HG03457 (cell line): ENCODE measurements around the gene ZDHHC21.
"Not testable (repeated sequence)": the region's sequence is repeated elsewhere in the genome, so short reads cannot be mapped to it uniquely, and the experiment has no call there.

Source experiments
- ATAC-seq: cut with Tn5 transposase; IDR thresholded peaks from one replicate; pipeline ENCODE4 v1.9.1; 2021; ENCODE audit warnings: moderate number of reproducible peaks; ENCODE audit not compliant: unreplicated experiment

Gene ZDHHC21

DNA sequence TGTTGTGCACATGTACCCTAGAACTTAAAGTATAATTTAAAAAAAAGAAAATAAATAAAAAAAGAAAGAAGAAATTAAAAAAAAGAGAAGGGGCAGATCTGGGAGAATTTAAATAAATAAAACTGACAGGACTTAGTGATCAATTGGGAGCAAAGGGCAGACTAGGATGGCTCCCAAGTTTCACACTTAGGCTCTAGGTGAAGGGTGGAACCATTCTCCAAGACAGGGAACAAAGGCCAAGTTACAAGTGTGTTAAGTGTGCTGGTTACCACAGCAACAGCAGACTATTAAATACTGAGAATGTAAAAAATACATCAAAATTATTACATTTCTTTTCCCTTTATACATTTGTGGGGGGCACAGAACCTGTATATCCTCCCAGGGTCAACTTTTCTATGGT lies 7.1 kb downstream of the ZDHHC21 start:
- ATAC-seq, result no peak

DNA sequence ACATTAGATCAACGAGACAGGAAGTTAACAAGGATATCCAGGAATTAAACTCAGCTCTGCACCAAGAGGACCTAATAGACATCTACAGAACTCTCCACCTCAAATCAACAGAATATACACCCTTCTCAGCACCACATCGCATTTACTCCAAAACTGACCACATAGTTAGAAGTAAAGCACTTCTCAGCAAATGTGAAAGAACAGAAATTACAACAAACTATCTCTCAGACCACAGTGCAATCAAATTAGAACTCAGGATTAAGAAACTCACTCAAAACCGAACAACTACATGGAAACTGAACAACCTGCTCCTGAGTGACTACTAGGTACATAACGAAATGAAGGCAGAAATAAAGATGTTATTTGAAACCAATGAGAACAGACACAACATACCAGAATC lies 10.6 kb downstream of the ZDHHC21 start:
- ATAC-seq, result not testable (repeated sequence)

DNA sequence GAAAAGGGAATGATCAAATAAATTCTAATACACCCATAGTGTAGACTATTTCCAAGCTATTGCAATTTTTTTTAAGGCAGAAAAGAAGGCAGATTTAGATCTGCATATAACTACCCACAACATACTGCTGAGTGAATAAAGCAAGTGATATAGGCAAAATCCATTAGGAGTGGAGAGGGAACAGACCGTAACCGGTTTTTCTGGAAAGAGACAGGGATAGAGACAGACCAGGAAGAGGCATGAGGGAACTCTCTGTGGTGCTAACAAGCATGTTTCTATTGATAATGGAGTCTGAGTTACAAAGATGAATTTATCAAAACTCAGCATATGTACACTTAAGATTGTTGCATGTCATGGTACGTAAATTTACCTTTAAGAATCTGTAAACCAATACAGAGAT lies 14.5 kb downstream of the ZDHHC21 start:
- no peak for ATAC-seq

DNA sequence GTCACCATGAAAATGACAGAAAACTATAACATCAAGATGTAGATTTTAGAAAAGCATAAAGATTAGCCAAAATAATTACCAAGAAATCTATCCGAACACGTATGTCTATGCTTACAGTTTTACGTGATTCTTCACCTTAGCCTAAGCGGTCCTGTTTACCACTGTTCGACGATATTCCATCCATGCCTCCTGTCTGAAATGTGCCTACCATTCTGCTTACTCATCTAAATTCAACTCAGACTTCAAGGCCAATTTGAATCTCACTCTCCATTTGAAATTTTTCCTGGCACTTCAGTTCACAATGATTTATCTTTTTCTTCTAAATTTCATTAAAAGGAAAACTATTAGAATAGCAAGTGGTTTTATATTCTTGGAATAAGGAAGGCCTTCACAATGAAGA lies 15.4 kb downstream of the ZDHHC21 start:
- ATAC-seq, result no peak

DNA sequence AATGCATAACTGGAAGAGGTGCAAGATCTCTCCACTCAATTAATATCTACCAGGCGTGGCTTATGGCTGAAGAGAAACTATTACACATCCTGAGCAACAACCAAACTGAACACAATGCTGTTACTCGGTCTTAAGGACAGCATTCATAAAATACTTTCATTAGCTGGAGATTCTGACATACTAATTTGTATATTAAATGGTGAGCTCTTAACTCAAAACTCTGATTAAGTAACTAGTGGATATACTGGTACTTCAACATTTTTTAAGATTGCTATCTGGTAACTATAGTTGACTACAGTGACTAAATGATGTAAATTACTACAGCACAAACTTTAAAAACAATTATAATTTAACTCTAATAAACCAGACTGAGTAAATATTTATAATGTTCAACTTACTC lies 15.8 kb downstream of the ZDHHC21 start:
- no peak for ATAC-seq

DNA sequence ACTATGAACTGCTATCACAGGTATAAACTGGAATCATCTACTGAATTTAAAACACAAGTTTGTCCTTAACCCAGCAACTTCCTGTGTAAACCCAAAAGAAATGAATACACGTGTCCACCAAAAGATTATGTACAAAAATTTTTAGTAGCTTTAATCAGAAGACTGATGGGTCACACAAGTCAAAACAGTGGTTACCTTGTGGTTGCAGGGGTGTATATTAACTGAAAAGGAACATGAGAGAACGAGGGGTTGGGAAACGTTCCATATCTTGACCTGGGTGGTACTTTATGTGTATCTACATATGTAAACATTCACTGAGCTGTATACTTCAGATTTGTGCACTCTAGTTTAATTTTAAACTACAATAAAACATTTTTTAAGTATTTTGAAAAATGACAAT lies 18.6 kb downstream of the ZDHHC21 start:
- no peak for ATAC-seq

DNA sequence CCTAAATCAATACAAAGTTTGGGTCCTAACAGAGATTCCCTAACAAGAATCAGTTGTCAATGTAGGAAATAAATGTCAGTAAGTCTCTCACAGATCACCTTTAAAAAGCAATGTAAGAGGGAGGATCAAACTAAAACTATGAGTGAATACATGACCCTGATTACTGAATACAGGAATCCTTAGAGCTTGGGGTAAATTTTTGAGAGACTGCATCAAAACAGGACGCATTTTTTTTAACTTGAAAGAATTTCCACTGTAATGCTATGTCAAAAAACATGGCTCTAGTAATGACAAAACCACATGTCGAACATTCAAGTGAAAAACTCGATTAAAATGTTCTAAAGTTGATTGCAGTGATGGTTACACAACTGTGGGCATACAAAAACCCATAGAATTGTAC lies 21.9 kb downstream of the ZDHHC21 start:
- ATAC-seq, result no peak

DNA sequence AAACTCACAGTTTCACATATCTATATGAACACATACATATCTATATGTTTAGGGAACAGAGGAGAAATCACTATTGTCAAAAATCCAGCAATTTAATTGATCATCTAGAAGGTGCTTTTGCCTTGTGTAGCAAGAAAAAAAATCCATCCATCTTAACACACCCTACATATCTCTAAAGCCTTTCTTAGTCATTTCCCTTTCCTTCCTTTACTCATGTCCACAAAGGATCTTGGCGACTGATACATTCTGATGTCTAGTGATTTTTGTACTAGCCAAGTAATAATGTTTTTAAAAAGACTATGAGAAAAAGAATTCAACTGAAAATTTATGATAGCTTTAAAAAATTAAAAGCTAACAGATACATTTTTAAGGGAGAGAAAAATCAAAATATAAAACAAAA lies 22.5 kb downstream of the ZDHHC21 start:
- ATAC-seq, result no peak

DNA sequence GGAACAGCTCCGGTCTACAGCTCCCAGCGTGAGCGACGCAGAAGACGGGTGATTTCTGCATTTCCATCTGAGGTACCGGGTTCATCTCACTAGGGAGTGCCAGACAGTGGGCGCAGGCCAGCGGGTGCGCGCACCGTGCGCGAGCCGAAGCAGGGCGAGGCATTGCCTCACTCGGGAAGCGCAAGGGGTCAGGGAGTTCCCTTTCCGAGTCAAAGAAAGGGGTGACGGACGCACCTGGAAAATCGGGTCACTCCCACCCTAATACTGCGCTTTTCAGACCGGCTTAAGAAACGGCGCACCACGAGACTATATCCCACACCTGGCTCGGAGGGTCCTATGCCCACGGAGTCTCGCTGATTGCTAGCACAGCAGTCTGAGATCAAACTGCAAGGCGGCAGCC lies 29.2 kb downstream of the ZDHHC21 start:
- not testable (repeated sequence) for ATAC-seq

DNA sequence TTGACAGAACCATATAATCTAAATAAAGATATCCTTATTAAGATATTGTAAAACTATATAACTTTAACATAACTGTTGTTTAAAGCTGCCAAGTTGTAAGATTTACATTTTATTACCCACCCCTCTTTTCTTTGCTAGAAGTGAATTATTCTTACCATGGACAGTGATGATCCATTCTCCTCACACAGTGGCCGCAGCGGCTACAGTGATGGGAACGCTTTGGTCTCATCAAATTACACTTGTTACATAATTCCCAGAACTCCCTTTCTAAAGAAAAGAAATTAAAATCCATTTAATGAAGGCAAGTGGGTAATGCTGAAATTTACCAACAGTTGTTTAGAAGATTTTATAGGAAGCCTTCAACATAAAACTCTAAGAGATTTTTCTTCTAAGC lies 31.2 kb downstream of the ZDHHC21 start:
- ATAC-seq, result no peak

DNA sequence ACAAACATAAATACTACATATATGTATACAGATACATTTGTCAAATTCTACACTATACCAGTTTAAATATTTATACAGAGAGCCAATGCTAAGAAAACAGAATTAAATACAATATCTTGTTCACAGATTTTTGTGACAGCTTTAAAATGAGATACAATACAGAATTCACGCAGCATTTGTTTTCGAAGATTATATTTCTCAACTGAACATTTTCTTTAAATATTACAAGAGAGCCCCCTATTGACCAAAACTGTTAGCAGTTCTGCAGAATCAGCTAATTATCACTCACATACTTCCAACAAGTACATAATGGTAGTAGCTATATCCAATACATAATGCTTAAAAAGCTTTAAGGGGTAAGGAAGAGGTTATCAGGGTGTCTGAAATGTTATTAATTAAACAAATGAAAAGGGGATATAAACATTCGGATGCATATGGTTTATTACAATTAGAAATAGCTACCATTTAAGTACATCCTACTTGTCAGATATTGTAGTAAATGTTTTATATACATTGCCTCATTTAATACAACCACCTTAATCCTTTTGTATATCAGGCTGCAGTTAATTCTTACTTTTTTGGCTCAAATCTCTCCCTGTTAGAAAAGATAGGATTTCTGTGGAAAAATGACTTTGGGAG lies 31.7 kb downstream of the ZDHHC21 start:
- no peak for ATAC-seq

DNA sequence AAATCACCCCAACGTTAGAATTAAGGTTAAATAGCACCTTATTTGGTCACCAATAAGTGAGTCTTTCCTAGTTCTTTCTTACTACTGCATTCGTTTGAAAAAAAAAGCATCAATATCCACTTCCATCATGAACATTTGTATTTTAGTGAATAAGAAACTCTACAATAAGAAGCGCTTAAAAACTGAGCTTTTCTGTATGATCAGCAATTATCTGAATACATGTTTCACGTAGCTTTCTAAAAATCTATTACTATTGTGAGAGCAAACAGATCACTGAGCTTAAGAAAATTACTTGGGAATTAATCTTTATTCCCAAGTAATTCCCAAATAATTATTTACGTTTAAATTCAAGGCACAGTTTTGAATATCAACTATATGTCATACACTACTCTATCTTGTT lies 32.5 kb downstream of the ZDHHC21 start:
- ATAC-seq, result no peak

DNA sequence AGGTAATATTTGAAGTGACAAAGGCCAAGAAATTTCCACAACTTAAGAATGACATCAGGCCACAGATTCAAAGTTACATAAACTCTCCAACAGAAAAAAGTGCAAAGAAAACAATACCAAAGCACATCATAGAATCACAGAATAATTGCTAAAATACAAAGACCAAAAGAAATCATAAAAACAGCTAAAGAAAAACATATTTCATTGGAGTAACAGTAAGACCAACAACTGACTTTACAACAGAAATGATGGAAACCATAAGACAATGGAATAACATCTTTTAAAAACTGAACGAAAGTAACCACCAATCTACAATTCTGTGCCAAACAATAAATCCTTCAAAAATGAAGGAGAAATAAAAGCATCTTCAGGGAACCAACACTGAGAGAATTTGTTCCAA lies 38.3 kb downstream of the ZDHHC21 start:
- ATAC-seq, result no peak

DNA sequence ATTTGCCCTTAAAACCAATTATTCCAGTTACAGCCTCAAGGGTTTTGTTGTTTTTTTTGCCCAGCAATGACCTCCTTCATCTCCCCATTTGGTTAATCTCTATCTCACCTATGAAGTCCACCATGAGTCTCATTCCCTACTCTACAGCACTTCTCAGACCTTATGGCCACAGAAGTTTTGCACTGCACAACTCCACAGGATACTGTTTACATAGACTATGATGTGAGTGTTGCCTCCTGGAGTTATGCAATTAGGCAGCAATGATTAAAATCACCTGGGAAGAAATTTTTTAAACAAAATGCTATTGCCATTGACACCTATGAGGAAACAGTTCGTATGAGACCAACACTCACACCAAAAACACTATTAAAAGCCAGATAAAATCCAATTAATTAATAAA lies 39.7 kb downstream of the ZDHHC21 start:
- ATAC-seq, result no peak

DNA sequence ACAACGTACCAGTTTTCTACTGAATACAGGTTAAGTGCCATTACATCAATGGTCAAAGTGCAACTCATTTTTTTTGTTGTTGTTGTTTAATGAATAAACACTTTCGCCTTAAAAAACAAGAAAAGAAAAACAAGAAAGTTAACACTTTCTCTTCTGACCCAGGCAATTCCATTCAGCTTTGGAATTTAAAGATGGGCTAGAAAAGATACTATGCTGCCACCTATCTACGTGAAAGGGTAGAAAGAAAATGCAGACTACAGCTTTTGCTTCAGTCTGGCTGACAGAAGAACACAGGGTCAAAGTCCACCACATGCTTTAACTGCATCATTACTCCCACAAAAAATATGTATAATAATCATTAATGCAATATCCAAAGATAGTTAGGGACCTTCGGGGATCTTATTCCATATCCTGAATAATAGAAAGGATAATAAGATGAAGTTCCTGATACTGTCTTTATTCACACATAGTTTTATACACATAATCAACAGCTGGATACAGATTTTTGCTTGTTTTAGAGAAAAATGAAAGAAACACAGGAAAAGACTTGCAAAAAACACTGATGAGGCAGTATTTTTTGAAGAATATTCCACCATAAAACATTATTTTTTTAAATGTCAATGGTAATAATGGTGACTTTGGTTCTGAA lies 40.4 kb downstream of the ZDHHC21 start:
- no peak for ATAC-seq

DNA sequence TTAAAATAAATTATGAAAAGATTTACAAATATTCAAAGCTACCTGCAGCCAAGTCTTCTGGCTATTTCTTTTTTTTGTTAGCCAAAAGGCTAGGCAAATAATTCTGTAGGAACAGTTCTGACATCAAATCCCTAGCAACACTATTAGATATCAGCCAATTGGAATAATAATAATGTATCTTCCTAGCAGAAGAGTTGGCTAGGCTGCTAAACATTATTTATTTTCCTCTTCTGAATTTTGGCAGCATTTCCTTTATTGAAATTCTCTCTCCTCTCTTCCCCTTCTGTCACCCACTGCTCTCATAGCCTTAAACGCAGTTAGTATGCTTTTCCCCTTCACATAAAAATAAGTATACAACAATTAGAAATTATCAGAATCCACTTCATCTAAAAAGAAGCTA lies 42.6 kb downstream of the ZDHHC21 start:
- ATAC-seq, result no peak

DNA sequence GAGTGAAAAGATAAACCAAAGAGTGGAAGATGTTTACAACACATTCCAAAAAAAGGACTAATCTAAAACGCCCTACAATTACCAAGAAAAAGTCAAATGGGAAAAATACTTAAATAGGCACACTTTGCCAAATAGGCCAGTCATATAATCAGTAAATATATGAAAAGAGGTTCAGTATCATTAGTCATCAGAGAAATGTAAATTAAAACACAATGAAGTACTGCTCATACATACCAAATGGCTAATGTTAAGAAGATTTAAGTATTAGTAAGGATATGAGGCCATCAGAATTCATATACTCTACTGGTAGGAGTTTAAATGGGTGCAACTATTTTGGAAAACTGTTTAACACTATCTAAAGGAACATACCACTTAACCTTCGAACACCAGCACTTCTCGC lies 47.6 kb downstream of the ZDHHC21 start:
- no peak for ATAC-seq

DNA sequence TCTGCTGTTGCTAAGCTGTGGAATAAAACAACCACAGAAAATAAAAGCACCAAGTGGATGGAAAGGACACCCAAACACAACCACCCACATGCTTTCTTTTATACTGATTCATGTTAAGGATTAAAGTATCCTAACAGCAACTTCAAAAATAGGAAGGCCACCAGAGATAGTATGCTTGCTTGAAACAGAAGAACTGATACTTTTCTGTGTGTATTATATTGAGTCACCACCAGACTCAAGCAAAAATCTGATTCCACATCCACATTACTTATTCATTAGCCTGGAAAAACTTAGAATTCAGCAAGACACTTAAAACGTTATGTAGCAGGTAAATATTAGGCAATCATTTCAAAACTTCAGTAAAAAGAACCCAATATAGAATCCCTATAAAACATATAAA lies 52.3 kb downstream of the ZDHHC21 start:
- ATAC-seq, result no peak

DNA sequence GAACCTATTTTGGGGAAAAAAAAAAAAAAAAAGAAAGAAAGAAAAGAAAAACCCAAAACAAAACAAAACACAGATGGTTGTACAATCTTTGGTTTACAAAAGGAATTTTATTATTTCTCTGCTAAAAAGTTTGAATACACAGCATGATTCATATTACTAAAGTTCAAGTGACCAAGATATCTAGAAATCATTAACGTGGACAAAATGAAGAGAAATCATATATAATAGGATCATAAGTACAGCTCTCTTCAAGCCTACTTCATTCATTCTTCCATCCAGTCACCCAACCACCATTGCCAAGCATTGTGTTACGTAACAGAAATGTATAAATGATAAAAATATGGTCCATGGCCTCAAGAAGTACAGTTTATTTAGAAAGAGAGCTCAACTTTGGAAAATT lies 52.9 kb downstream of the ZDHHC21 start:
- ATAC-seq, result no peak

DNA sequence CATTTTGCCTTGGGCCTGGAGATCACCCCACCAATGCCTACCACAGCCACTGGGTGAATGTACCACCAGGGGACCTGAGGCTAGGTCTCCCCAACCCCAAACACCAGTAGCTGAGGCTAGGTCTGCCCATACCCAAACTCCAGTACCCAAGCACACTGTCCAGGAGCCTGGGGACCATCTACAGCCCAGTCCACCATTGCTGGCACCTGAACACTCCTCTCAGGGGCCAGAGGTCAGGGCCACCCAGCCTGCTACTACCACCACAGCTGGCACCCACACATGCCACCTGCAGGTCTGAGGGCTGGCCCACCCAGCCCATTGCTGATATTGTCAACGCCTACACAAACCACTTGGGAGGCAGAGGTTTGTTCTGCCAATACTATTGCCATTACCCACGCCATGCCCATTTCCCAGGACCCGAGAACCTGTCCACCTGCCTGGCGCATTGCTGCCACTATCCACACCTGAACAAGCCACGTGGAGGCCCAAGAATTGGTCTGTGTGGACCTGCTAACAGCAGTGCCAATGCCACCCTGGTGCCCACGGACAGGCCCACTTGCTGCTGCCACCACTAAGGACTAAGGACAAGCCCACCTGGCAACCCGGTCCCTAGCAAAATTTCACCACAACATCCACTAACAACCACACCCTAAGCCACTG lies 59.2 kb downstream of the ZDHHC21 start:
- no peak for ATAC-seq

DNA sequence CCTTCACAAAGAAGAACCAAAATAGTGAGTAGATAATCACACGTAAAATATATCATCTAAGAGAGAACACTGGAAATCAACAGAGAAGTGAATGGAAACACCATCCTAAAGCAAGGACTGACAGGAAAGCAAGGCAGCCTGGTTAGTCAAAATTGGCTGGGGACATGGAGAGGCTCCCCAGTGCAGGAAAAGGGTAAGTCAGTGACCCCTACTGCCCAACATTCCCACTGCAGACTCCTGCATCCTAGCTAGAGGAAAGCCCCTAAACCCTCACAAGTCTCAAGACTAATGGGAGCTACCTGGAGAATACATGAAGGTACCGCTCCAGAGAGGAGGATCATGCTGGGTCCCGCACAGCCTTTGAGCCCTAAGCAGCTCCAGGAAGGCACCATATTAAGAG lies 60.1 kb downstream of the ZDHHC21 start:
- ATAC-seq, result no peak

DNA sequence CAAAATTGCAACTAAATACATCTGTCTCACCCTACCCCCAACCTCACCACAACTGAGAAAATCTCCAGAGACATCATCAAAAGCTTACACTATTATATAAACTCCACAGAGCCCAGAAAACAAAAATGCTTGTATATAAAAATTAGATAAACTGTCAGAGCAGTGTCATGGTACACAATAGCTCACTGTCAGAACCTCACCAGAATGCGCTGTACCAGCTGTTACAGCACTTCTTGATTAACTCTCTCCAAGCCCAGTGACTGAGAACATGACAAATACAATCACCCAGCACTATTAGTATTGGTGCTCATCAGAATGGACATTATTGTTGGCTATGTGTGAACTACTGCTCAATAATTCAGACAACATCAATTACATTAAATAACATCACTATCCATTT lies 65.7 kb downstream of the ZDHHC21 start:
- ATAC-seq, result no peak
